Measurements from ENCODE around the gene TCTA.

Gene TCTA

GRCh38 chr3:49454898-49455681, 42.9 kb downstream of the TCTA start:
- Histone ChIP-seq H3K9me3 (ENCODE audit: insufficient read depth, low read length, severe bottlenecking) (no peaks in the 10 kb centered on the region), H3K79me2 (ENCODE audit: insufficient read depth, low read length) (no peaks in the 10 kb centered on the region), H3K27ac (ENCODE audit: low read length) (no peak overlapping the region), H3K36me3 (ENCODE audit: insufficient read depth, low read length) (no peaks in the 10 kb centered on the region), H3K4me2 (ENCODE audit: insufficient read depth, low read length) (no peak overlapping the region), H2AFZ (ENCODE audit: low read depth, low read length) (no peak overlapping the region), H3K4me3 (ENCODE audit: low read depth in 1 of 2, low read length in 2 of 2) (no peak overlapping the region), H3K4me1 (ENCODE audit: insufficient read depth, low read length) (no peaks in the 10 kb centered on the region), H4K20me1 (ENCODE audit: insufficient read depth, low read length) (no peaks in the 10 kb centered on the region), H3K27me3 (ENCODE audit: insufficient read depth, low read length, poor library complexity) (no peaks in the 10 kb centered on the region), H3K9ac (ENCODE audit: low read depth, low read length) (no peak overlapping the region)
- ATAC-seq (ENCODE audit: insufficient read depth, low read depth), result no peak
- TF ChIP-seq, protein P1, sequence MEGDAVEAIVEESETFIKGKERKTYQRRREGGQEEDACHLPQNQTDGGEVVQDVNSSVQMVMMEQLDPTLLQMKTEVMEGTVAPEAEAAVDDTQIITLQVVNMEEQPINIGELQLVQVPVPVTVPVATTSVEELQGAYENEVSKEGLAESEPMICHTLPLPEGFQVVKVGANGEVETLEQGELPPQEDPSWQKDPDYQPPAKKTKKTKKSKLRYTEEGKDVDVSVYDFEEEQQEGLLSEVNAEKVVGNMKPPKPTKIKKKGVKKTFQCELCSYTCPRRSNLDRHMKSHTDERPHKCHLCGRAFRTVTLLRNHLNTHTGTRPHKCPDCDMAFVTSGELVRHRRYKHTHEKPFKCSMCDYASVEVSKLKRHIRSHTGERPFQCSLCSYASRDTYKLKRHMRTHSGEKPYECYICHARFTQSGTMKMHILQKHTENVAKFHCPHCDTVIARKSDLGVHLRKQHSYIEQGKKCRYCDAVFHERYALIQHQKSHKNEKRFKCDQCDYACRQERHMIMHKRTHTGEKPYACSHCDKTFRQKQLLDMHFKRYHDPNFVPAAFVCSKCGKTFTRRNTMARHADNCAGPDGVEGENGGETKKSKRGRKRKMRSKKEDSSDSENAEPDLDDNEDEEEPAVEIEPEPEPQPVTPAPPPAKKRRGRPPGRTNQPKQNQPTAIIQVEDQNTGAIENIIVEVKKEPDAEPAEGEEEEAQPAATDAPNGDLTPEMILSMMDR (IDR thresholded peaks at IDR 0.05; ENCODE audit: borderline replicate concordance, extremely low read depth, low read length, poor library complexity, severe bottlenecking), result no peak
- DNase-seq, result no peak

GRCh38 chr3:49456466-49456865, 44.2 kb downstream of the TCTA start:
- no peak for DNase-seq
- H3K4me2 ChIP-seq (ENCODE audit: insufficient read depth, low read length), result no peak overlapping the region

DNA sequence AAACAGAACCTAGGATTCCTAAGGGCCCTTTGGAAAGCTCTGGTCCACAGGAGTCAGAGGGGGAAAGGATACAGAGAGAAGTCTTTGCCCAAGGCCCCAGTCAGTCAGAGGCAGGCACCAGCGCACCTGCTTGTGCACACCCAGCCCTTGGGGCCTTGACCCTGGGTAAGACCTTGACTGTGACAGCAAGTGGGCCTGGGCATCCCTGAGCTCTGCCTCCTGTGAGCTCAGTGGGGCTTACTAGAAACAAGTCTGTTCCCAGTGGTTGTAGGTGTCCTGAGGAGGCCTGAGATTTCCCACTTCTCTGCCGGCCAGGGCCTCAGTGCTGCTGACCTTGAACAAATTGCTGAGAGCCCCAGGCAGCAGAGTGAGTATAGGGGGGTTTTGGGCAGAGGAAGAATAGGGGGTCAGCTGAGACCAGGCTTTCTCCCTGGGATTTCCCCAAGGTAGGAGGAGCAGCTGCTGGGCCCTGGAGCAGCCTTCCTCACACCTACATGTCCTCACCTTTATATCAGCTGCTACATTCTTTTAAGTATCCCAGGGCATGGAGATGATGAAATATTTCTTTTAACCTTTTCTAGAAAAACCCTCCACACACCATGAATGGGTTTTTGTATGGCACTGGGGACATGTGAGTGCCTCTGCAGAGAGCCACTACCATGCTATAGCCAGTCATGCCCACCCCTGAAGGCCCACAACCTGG, 48.1 kb downstream of the TCTA start:
- no peaks in the 10 kb centered on the region for H3K36me3 ChIP-seq (ENCODE audit: insufficient read depth, low read length)
- no peak overlapping the region for H3K4me3 ChIP-seq (ENCODE audit: low read depth in 1 of 2, low read length in 2 of 2)
- ATAC-seq (ENCODE audit: insufficient read depth, low read depth), result no peak; the same call in 2 of the 3 replicates
- H4K20me1 ChIP-seq (ENCODE audit: insufficient read depth, low read length), result no peaks in the 10 kb centered on the region
- no peaks in the 10 kb centered on the region for H3K79me2 ChIP-seq (ENCODE audit: insufficient read depth, low read length)
- no peak overlapping the region for H3K27ac ChIP-seq (ENCODE audit: low read length)
- no peaks in the 10 kb centered on the region for H3K9me3 ChIP-seq (ENCODE audit: insufficient read depth, low read length, severe bottlenecking)
- no peak overlapping the region for H3K9ac ChIP-seq (ENCODE audit: low read depth, low read length)
- DNase-seq, result no peak
- H3K4me2 ChIP-seq (ENCODE audit: insufficient read depth, low read length), result no peak overlapping the region
- H2AFZ ChIP-seq (ENCODE audit: low read depth, low read length), result no peak overlapping the region
- no peaks in the 10 kb centered on the region for H3K27me3 ChIP-seq (ENCODE audit: insufficient read depth, low read length, poor library complexity)
- no peaks in the 10 kb centered on the region for H3K4me1 ChIP-seq (ENCODE audit: insufficient read depth, low read length)
- no peak for TF ChIP-seq EZH2 (IDR thresholded peaks at IDR 0.05; ENCODE audit: borderline replicate concordance, low read depth, low read length, severe bottlenecking)
- TF ChIP-seq, protein P1 (IDR thresholded peaks at IDR 0.05; ENCODE audit: borderline replicate concordance, extremely low read depth, low read length, poor library complexity, severe bottlenecking), result no peak

More at GRCh38 chr3:49456466-49456865, 44.2 kb downstream of the TCTA start:
- Histone ChIP-seq H3K9ac (ENCODE audit: low read depth, low read length) (no peak overlapping the region), H2AFZ (ENCODE audit: low read depth, low read length) (no peak overlapping the region), H3K9me3 (ENCODE audit: insufficient read depth, low read length, severe bottlenecking) (no peaks in the 10 kb centered on the region), H3K4me3 (ENCODE audit: low read depth in 1 of 2, low read length in 2 of 2) (no peak overlapping the region), H3K79me2 (ENCODE audit: insufficient read depth, low read length) (no peaks in the 10 kb centered on the region), H3K4me1 (ENCODE audit: insufficient read depth, low read length) (no peaks in the 10 kb centered on the region), H3K27ac (ENCODE audit: low read length) (no peak overlapping the region), H3K27me3 (ENCODE audit: insufficient read depth, low read length, poor library complexity) (no peaks in the 10 kb centered on the region), H3K36me3 (ENCODE audit: insufficient read depth, low read length) (no peaks in the 10 kb centered on the region), H4K20me1 (ENCODE audit: insufficient read depth, low read length) (no peaks in the 10 kb centered on the region)
- no peak for TF ChIP-seq EZH2 (IDR thresholded peaks at IDR 0.05; ENCODE audit: borderline replicate concordance, low read depth, low read length, severe bottlenecking)
- TF ChIP-seq, protein P1 (IDR thresholded peaks at IDR 0.05; ENCODE audit: borderline replicate concordance, extremely low read depth, low read length, poor library complexity, severe bottlenecking), result no peak
- no peak for ATAC-seq (ENCODE audit: insufficient read depth, low read depth)

Measured in DND-41 (cell line).